Activated T-cell treated with anti-CD3 and anti-CD28 coated beads, Interleukin-2, amount 50 U/mL, for 48 hours (primary cell): ENCODE measurements around the gene LRMDA.
"Not testable (repeated sequence)": the region's sequence is repeated elsewhere in the genome, so short reads cannot be mapped to it uniquely, and the experiment has no call there.

Source experiments
- DNase-seq, 2 experiments: peaks; one replicate each; pipeline ENCODE4 v3.0.0-alpha.2; 2020

LRMDA gene

DNA sequence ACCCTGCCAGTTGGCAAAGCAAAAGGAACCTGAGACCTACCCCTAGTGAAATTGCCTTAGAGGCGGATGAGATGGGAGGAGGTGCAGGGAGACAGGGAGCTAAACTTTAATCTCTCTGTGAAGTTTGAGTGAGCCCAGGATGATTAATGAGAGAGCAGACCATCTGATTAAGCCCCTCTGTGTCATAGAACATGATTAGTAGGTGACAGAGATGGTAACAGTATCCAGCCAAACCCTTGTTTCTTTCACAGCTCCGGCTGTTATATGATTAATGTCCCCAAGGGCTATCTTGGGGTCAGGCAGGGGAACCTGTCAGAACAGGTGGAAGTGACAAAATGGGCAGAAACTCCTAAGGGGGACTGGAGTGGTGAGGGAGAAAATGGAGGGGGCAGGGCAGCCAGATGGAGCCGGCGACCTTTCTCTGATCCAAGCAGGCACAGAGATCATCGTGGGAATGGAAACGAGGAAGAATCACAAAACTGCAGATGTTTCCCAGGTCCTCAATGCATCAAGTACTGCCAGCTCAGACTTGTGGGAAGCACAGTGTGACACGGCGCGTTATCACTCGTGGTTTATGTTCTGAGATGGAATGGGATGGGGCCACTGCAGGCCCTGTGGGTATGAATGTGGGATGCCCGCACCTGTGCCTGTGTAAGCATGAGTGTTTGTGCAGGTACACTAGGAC is 684.2 kb downstream of the LRMDA start:
- DNase-seq = no peak

DNA sequence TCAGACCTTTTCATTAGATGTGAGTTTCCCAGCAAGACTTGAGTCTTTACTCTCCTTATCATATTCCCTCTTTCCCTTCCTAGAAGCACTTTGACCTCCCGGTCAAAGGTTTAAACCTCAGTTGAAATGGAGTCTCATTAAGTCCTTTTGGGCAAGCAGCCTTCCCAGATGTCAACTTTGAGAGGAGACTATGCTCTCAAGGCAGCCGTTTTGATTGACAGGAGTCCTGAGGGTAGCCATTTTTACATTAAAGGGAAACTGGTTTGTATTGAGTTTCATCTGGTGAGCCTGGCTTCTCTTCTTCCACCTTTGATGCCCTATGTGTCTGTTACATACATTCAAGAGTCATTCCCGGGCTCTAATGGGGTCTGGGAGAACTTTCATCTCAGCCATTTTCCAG is 685.1 kb downstream of the LRMDA start:
- DNase-seq = no peak

DNA sequence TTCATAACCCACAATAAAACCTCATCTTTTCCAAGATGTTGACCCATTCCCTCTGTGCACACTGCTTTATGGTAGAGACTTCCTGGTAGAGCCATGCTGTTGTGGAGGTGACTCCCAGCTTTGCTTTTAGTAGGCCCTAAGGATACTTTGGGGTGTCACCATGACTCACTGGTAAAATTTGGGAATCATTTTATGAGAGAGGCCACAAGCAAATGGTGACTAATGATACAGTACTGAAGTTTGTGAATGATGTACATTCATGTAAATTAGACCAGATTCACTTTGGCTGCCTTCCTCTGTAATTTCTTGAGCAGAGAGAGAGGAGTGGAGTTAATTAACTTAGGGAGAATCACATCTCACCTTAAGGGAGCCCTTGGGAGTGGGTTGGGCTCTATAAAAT is 686.5 kb downstream of the LRMDA start:
- DNase-seq = no peak

DNA sequence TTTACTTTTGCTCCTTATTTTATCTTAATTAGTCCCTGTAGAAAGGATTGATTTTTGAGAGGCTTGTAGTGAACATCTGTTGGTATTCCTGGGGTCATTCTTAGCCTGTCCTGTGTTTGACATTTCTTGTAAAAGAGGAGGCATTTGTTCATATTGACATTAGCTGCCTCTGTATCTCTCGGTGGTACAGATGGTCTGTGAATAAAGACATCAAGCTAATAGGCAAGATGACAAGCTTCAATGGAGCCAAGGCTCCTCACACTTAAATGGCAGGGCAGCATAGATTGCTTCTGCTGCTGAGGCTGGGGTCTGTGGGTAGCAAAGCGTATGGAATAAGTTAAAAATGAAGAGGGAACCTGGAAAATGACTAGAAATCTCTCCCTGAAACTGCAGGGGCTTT is 687.6 kb downstream of the LRMDA start:
- no peak for DNase-seq

DNA sequence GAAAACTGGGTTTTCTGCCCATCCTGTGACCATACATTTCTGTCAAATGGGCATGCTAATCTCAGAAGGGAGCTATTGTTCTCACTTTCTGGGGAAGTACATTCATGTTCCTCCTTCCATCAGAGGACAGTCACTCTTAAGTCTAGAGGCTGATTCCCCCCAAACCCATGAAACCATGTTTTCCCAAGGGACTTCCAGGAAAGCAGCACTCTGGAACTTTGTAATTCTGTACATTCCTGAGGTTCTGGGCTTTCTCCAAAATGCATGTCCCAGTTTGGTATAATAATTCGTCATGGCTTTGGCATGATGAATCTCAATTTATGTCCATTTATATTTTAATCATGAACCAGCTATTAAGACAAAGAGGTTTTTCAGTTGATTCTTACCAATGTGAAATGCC is 688.1 kb downstream of the LRMDA start:
- no peak for DNase-seq

DNA sequence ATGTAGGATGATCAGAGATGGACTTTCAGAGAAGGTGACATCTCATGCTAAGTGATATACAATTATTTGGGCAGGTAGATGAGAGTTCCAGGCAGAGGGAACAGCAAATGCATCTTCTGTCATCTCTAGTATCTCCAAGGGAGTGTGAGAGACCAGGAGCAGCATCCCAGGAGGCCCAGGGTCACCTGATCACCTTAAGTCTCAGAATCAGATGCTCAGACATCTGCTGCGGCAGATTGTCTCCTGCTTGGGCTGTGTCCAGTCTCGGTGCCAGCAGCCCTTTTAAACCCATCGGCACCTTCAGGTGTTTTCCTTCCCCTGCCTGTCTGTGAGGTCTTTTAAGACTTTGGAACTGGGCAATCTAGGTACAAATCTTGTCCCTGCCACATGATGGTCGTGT is 690.6 kb downstream of the LRMDA start:
- DNase-seq = no peak

DNA sequence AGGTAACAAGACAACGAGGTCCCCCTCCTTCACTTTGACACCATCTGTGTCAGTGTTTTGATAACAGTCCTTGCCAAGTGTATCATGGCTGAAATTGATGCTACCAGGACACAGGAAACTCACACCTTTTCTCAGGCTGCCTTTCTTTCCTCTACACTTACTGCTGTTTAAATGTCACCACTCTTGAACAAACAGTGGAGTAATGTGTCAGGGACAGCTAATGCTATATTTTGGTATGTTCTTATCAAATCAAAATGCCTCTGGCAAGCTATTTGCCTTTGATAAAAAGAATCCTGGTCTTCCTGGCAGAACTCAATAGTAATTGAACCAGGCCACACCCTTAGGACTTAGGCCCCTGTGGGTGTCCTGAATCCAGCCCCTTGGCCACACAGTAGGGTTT is 692.9 kb downstream of the LRMDA start:
- no peak for DNase-seq

DNA sequence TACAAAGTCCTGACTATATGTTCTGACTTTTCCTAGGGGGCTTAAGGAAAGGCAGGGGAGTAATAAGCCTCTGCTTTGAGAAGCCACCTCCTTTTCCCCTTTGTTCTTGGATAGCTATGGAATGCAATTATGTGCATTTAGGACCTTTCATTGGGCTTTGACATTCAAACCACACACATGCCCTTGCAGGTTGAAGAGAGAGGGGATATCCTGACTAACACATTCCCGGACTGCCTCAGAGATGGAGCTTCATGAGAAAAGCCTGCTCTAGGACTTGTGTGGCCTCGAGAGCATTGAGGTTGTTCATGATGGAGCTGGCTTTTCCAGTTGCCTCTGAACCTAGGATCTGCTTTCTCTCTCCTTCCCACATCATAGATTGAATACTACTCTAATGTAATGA is 694.5 kb downstream of the LRMDA start:
- DNase-seq = no peak

DNA sequence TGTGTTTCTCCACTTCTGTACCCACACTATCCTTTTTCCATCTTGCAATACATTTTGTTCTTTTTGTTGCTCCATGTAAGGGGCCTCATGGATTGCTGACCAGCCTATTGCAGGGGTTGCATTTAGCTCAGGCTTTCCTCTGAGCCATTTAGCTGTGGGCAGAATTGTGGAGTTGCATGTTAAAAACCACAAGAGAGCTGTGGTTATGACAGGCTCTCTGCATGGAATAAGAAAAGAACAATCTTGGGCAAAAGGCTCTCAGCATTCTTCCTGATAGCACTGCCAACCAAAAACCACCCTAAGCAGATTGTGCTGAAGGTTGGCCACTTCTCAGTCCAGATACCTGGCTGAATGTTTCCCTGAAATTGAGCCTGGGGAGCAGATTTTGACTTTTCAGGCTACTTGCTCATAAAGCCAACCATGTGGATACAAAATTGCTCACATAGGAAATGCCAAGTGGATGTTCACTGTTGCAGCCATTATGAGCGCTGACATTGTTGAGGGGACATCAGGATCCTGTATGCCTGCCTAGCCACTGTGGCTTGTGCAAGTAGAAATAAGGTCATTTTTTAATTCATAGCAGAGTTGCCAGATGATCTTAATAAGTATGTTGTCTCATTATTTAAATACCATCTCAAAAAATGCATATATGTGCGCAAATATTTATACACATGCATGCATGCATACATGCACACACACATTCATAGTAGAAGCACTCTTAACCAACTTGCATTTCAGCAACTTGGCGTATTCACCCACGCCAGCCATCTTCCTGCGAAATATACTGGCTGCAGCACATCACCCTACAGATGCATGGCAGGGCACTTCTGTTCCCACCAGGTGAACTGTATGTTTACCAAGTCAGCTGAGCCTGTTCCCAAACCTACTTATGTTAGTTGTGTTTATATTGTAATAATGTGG is 695.4 kb downstream of the LRMDA start:
- no peak for DNase-seq

DNA sequence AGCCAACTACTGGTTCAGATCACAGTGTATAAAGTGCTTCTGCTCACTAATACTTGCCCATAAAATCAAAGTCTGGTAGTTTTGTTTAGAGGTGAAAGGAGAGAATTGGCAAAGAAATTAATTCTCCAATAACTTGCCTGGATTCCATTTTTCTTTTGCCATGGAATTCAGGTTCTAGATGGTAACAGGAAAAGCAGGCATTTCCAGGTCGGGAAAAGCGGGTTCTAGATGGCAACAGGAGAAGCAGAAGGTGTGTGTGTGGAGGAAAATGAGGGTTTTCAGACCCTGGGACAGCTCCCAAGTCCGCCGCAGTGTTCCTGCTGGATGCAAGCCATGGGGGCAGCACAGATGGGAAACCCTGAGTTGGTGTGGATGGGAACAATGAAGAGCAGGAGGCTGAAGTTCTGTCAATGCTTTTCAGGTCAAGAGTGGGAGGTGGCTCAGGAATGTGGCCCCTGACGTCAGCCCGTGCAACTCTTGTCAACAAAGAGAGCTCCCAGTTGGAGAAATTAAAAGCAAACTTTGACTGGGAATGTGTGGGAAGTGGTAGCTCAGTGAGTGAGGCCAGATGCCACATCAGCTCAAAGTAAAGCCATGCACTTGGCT is 696.7 kb downstream of the LRMDA start:
- no peak for DNase-seq

DNA sequence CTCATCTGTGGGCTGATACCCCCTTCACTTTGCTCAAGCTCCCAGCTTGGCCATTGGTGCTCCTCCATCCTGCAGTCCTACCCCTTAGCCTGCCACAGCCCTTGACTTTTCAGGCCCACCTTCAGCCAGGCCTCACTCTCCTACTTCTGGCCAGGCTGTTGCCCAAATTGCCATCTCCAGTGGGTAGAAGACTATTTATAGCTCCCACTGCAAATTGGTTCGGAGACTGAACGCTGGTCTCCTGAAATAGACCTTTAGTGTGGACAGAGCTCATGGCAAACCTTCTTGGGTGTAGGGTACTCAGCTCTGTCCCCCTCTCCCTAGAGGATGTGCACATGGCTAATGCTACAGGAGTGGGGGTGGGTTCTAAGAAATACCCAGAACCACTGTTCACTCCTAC is 697.8 kb downstream of the LRMDA start:
- DNase-seq = no peak

DNA sequence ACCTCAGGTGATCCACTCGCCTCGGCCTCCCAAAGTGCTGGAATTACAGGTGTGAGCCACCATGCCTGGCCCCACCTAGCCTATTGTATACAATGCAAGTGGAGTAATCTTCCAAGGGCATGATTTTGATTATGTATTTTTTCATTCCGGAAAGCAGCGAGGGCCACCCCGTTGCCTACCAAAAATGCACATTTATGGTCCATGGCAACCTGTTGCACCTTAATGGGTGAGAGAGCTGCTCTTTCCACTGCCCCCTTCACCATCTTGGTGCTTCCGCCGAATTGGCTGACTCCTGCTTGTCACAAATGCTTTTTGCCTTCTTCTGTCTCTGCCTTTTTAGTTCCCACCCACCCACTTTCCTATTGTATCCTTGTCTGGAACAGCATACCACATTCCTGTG is 699.5 kb downstream of the LRMDA start:
- no peak for DNase-seq

DNA sequence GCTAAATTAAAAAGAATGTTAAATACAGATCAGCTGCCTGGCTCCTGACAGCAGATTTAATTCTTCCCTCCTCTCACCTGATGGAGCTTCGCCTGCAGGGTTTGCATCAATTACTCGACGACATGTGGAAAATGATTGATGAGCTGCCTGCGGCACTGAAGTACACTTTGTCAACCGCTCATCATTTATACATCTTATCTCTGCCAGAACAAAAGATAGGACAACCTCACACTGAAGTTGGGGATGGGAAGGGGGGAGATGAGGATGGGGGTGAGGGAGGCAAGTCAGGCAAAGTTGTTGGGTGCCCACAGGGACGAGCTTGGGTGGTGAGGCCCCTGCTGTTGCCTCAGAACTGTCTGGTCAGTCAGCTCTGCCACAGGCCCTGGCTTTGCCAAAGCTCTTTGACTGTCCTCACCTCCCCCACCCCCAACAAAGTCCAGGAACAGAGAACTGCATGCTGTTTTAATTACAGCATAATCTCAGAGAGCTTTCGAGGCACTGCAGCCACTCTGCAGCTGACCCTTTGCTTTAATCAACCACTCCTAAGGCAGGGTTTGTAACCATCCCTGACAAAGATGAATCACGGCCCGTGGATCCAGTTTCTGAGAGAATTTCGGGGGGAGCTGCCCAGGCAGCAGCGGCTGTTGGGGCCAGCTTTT is 702.3 kb downstream of the LRMDA start:
- DNase-seq = no peak

DNA sequence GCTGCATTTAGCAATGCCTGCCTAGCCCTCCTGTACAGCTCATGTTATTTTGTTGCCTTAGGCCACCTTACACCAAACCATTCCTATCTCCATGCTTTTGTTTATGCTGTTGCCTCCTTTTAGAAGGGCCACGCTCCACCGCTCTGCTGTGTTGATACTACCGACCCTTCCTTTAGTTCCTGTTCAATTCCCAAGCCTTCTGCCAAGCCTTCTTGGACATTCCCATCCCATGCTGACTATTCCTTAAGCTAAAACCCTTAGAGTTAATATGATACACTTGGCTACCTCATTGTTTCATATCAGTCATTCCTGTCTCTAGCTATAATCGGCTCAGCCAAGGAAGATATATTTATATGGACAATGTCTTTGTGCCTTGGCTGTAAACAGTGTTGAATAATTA is 705.5 kb downstream of the LRMDA start:
- no peak for DNase-seq

DNA sequence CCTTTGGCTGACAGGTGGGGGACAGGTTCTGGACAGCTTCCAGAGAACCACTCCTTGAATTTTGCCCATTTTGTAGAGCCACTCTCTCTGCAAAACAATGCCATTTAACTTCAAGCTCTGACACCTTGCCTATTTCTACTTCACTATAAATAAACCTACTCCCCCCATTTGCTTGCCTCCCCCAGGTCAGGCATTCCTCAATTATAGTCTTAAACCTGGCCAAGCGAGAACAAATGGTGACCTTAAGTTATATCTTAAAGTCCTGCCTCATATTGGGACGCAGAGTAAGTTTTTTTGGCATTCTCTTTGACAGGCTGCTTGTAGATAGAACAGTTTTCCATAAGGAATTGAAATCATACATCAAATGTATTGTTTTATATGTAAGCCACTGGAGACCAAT is 706.9 kb downstream of the LRMDA start:
- DNase-seq = no peak

DNA sequence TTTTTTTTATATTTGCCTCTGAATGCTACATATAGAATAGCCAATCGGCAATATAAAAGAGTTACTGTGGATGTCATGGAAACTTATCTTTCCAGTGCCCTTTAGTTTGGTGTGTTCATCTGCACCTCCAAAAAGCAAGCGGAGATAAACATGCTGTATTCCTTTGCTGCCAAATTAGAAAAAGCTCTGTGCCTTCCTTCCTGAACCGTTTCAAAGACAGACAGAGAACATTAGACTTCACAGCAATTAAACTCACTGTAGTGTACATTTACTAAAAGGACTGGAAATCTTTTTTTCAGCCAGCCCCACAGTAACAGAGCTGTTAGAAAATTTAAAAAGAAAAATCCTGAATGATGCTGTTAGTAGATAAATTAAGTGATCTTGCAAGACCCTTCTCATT is 707.5 kb downstream of the LRMDA start:
- no peak for DNase-seq

DNA sequence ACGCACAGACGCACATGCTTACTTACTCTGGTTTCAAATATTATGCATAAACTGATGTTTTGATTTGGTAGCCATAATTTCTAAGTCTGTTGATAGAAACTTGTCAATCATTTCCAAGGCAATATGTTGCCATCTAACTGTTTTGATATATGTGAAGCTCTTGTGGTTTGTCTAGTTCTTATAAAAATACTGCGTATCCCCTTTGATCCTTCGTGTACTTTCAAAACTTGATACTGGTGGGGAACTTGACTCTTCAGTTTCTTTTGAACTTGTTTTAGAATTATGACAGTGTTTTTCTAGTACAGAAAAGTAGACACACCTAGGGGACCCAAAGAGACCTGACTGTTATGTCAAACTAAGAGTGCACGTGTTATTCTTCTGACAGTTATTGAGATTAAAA is 708.0 kb downstream of the LRMDA start:
- DNase-seq = no peak

DNA sequence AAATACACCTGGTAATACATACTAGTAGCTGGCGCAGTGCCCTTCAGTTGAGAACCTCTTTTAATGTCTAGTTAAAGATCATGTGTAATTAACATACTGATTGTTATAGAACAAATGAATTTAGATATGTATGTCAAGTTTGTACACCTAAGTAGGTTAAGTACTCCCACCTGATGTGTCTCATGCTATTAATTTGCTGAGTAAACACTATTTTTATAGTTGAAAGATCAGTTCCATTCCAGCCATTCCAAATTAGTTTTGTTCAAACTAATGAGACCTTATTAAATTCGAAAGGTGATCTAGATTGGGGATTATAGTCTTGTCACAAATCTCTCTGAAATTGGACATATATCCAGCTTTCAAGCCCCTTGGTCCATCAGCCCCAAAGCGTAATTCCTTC is 710.0 kb downstream of the LRMDA start:
- no peak for DNase-seq

DNA sequence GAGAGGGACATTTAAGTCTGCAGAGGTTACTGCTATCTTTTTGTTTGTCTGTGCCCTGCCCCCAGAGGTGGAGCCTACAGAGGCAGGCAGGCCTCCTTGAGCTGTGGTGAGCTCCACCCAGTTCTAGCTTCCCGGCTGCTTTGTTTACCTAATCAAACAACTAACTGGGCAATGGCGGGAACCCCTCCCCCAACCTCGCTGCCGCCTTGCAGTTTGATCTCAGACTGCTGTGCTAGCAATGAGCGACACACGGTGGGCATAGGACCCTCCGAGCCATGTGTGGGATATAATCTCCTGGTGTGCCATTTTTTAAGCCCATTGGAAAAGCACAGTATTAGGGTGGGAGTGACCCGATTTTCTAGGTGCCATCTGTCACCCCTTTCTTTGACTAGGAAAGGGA is 716.8 kb downstream of the LRMDA start:
- not testable (repeated sequence) for DNase-seq

DNA sequence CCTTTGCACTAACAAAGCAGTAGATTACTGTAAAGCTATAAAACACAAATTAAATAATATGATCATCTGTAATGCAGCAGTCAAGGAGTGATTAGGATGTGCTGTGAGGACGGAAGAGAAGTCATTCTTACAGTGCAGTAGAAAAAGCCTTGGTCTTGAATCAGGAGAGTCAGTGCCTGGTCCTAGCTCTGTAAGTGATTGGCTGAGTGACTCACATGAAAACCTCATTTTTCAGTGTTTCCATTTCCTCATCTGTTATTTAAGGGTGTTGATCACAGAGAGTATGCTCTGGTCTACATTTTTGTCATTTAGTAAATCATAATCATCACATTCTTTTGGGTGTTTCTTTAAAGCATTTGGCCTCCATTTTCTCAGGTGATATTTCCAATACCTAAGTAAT is 717.8 kb downstream of the LRMDA start:
- DNase-seq = no peak

DNA sequence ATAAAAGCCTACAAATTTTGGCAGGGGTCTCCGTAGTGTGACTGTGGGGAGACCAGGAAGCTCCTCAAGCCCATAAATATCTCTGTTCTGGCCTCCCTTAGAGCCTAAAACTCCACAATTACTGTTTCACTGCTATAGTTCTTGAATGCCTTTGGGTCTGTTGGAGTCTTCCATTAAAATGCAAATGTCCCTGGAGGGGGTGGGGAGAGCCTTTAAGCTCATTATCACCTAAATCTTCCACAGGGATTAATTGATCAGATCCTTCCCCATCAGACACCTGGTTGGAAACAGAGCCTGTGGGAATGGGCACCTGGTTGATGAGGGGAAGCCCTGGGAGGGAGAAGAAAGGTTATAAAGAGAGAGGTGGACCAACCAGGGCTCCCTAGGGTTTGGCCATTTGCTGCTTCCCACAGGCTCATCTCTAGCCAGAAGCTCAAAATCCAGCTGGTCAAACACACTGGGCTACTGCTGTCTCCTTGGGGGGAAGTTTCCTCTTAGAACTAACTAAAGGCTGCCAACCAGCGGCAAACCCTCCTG is 718.2 kb downstream of the LRMDA start:
- DNase-seq = no peak

DNA sequence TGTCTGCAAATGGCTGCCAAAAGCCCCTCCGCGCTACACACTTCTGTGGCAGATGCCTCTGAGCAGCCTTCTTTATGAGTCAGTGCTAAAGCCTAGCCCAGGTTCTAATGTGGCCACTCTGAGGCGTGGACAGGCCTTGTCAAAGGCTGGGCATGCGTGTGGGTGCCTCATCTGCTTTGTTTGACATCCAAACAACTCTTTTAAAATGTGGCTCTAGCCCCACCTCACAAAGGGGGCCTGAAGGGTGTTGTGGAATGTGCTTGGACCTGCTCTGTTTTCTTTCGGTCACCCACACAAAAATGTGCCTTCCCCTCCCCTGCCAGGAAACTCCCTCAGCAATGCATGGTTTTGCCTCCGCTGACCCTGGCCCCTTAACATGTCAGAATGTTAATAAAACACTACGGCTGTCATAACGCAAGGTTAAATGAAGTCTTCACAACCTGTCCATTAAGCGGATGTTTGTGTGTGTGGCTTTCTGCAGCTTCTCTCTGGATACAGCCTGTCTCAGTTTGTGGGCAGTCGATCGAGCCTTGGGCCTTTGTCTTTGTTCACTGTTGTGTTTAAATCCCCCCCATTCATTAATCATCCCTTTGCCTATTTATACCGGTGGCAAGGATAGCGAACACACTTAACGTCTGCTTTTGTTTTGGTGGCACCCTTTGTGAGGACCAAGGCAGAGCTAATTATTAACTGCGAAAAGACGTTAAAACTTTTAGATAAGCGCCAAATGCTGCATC is 718.9 kb downstream of the LRMDA start:
- DNase-seq = no peak

DNA sequence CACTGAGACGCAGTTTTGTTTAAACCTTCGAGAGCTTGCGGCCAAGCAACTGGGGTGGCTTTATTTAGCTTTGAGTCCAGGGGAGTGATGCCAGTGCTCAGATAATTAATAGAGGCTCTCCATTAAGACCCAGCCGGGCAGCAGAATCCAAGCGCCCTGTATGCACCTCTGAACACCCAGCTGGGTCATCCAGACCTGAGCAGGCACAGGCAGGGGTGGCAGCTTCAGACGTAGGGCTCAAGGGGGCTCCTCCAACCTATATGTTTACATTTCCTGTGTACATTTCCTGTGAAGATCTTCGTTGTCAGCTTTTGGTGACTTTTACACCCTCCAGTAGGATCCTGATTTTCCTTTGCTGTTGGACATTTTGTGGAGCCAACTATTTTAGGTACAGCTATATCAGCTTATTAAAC is 719.5 kb downstream of the LRMDA start:
- DNase-seq = no peak
